Spleen (tissue), 11 donors: ENCODE measurements around the gene SOS1. TPM values are rescaled to one million over a fixed set of nuclear protein-coding genes. Genes with fewer than 3 reads are reported as not detected.

Experiments used
- DNase-seq: peaks from one replicate; pipeline ENCODE4 v3.0.0-alpha.2; 2020
- H3K27ac ChIP-seq, 8 donors: fragments of 200-600 bp; sonication (generic) in 7 of 8; 1 replicate in 4 of 8; 2 replicates in 4 of 8; pipeline versions ENCODE4 v1.5.0 to v1.8.0; 2016 to 2021; ENCODE audit warnings: inconsistent platforms in 4 of 8, mild to moderate bottlenecking in 4 of 8, moderate library complexity in 1 of 8
- H3K27me3 ChIP-seq, 7 donors: fragments of 200-600 bp; sonication (generic) in 6 of 7; replicated peaks in 1 of 7; 1 replicate in 4 of 7; 2 replicates in 3 of 7; pipeline versions ENCODE4 v1.5.0 to v1.8.0; 2016 to 2021; ENCODE audit warnings: inconsistent platforms in 3 of 7, mild to moderate bottlenecking in 1 of 7
- H3K36me3 ChIP-seq, 6 donors: fragments of 200-600 bp; sonication (generic) in 5 of 6; 1 replicate in 4 of 6; 2 replicates in 2 of 6; pipeline versions ENCODE4 v1.5.0 to v1.8.0; 2016 to 2021; ENCODE audit warnings: inconsistent platforms in 2 of 6
- H3K4me1 ChIP-seq, 6 donors: fragments of 200-600 bp; sonication (generic) in 5 of 6; 1 replicate in 3 of 6; 2 replicates in 3 of 6; pipeline versions ENCODE4 v1.5.0 to v1.8.0; 2016 to 2021; ENCODE audit warnings: inconsistent platforms in 3 of 6
- H3K4me3 ChIP-seq, 8 donors: fragments of 200-600 bp; sonication (generic) in 7 of 8; 1 replicate in 4 of 8; 2 replicates in 4 of 8; pipeline versions ENCODE4 v1.5.0 to v1.8.0; 2016 to 2021; ENCODE audit warnings: inconsistent platforms in 4 of 8, mild to moderate bottlenecking in 4 of 8, moderate library complexity in 2 of 8
- H3K9me3 ChIP-seq, 8 donors: fragments of 200-600 bp; sonication (generic) in 7 of 8; 1 replicate in 4 of 8; 2 replicates in 4 of 8; pipeline versions ENCODE4 v1.5.0 to v1.8.0; 2016 to 2021; ENCODE audit warnings: inconsistent platforms in 4 of 8
- CTCF ChIP-seq, 11 experiments: fragments of 200-600 bp in 7 of 11; fragments of 450-650 bp in 4 of 11; sonication (generic) in 4 of 11; IDR thresholded peaks in 8 of 11; conservative IDR thresholded peaks in 3 of 11; 1 replicate in 7 of 11; 2 replicates in 4 of 11; pipeline versions ENCODE4 v1.4.0 to v1.8.0; 2016 to 2021; ENCODE audit warnings: antibody characterized with exemption in 11 of 11, inconsistent platforms in 4 of 11, mild to moderate bottlenecking in 1 of 11
- POLR2A ChIP-seq, 3 donors: fragments of 450-650 bp; IDR thresholded peaks; one replicate each; pipeline ENCODE4 v1.5.1; 2017; ENCODE audit warnings: antibody characterized with exemption in 3 of 3, mild to moderate bottlenecking in 1 of 3
- POLR2AphosphoS5 ChIP-seq, 3 donors: sonication (generic); formaldehyde crosslinking; IDR thresholded peaks; one replicate each; pipeline ENCODE4 v1.5.1; 2017; ENCODE audit warnings: antibody characterized with exemption in 3 of 3
- WGBS, 5 donors: extraction: QIAGEN DNeasy Blood & Tissue Kit in 3 of 5; methylation state at CpG; one replicate each; pipeline versions ENCODE4 v1.1.5 to v1.1.7; 2013 to 2018; 5-methylcytosine and 5-hydroxymethylcytosine counted together
- intact Hi-C: fragments of 100-400 bp; cut with DNase I; formaldehyde crosslinking; loops from one replicate; pipeline ENCODE4 v1.15.0; 2023; ENCODE audit warnings: low total_unique reads
- polyA plus RNA-seq, 3 donors: library from polyadenylated mRNA; stranded (reverse); fragments of 200-250 nt; gene quantifications; one replicate each; pipeline ENCODE4 v1.2.1, GENCODE V29; 2013
- total RNA-seq, 7 donors: library from RNA; depleted of rRNA in 3 of 7; stranded (reverse); fragments of >200 nt in 3 of 7; fragmentation: NEBNext Ultra II Directional in 4 of 7; extraction: Animal tissue kit (Norgen Biotek cat#: 25700) in 4 of 7; gene quantifications; one replicate each; pipeline versions ENCODE4 v1.1.0 to v1.2.1, GENCODE V29; 2016 to 2021
- donor health status: healthy with polysubstance abuse.
- donor health status: DM: no; HTN: no; CAD: no; lungs with moderate emphysema.
- donor health status: DM: no; HTN: no; CAD: no.
- donor health status: Bipolar disorder and iron deficiency.
- donor health status: healthy.
- donor health status: DM: no; HTN: no; CAD: no.
- donor health status: DM: yes; HTN: yes; CAD: no.

SOS1 gene
- total and polyA plus RNA-seq, 10 donors = 5.9 to 85.8 (median 42.8) TPM

GRCh38 chr2:38959938-38960608 lies 160.8 kb downstream of the SOS1 start:
- WGBS, 5 donors = 7 to 21% (median 11%) methylated on average over 61 to 97 of the region's 97 CpGs

GRCh38 chr2:38959466-38959865 lies 161.4 kb downstream of the SOS1 start:
- intact Hi-C loops = no loop called here
- Histone ChIP-seq H3K9me3 (no peaks in the 10 kb centered on the region), H3K36me3 (no peaks in the 10 kb centered on the region), H3K4me3 (peak overlapping the region in 3 of 8 donors; percentile 38 to 66 (median 41)), H3K27ac (no peak overlapping the region), H3K4me1 (peaks cover 0 to 14% (median 11%) of the 10 kb centered on the region in 6 donors), H3K27me3 (peaks cover 0 to 24% (median 9%) of the 10 kb centered on the region in 7 donors)
- DNase-seq = peak; percentile 74
- TF ChIP-seq POLR2AphosphoS5 (IDR thresholded peaks at IDR 0.05) = no peak
- TF ChIP-seq CTCF (IDR thresholded peaks at IDR 0.05 in 8 of 11, conservative IDR thresholded peaks at IDR 0.05 in 3 of 11) = no peak
- TF ChIP-seq POLR2A (IDR thresholded peaks at IDR 0.05) = no peak
- 82 to 93% (median 87%) methylated on average over 23 to 24 of the region's 24 CpGs for WGBS, 5 donors

More at GRCh38 chr2:38959938-38960608, 160.8 kb downstream of the SOS1 start:
- H3K4me1 ChIP-seq = peaks cover 0 to 14% (median 11%) of the 10 kb centered on the region in 6 donors
- H3K27ac ChIP-seq = peak overlapping the region in 1 of 8 donors; percentile 26
- H3K9me3 ChIP-seq = no peaks in the 10 kb centered on the region
- H3K4me3 ChIP-seq = peak overlapping the region; percentile 20 to 66 (median 38)
- H3K36me3 ChIP-seq = no peaks in the 10 kb centered on the region
- H3K27me3 ChIP-seq = peaks cover 0 to 24% (median 9%) of the 10 kb centered on the region in 7 donors
- intact Hi-C loops = no loop called here
- peak; percentile 87 for DNase-seq
- peak in 2 of 3 donors; percentile 39 to 62 for TF ChIP-seq POLR2AphosphoS5 (IDR thresholded peaks at IDR 0.05)
- TF ChIP-seq CTCF (IDR thresholded peaks at IDR 0.05 in 8 of 11, conservative IDR thresholded peaks at IDR 0.05 in 3 of 11) = no peak

GRCh38 chr2:38957972-38958371 lies 162.9 kb downstream of the SOS1 start:
- WGBS, 5 donors = 89 to 97% (median 94%) methylated on average over 5 of the region's 5 CpGs

More at GRCh38 chr2:38957972-38958371, 162.9 kb downstream of the SOS1 start:
- no peak overlapping the region for H3K4me3 ChIP-seq
- no peaks in the 10 kb centered on the region for H3K9me3 ChIP-seq
- H3K4me1 ChIP-seq = peaks cover 0 to 14% (median 11%) of the 10 kb centered on the region in 6 donors
- TF ChIP-seq POLR2A (IDR thresholded peaks at IDR 0.05) (no peak), POLR2AphosphoS5 (IDR thresholded peaks at IDR 0.05) (no peak), CTCF (IDR thresholded peaks at IDR 0.05 in 8 of 11, conservative IDR thresholded peaks at IDR 0.05 in 3 of 11) (no peak)
- DNase-seq = no peak
- H3K27me3 ChIP-seq = peaks cover 0 to 24% (median 9%) of the 10 kb centered on the region in 7 donors
- intact Hi-C loops = no loop called here
- H3K27ac ChIP-seq = no peak overlapping the region
- H3K36me3 ChIP-seq = no peaks in the 10 kb centered on the region
